HepG2 (cell line): ENCODE results near the gene BABAM1. TPM values are rescaled to one million over a fixed set of nuclear protein-coding genes. Genes with fewer than 3 reads are reported as not detected.
A peak's percentile ranks its signal among the peaks of the same experiment; 100 is the strongest.

ENCODE experiments used
- DRAP1 ChIP-seq: IDR thresholded peaks from 2 replicates; pipeline ENCODE4 v1.6.1; 2016; ENCODE audit warnings: missing genetic modification reagents, missing compliant biosample characterization
- FOXP4 ChIP-seq: sonication (generic); formaldehyde crosslinking; IDR thresholded peaks from 2 replicates; pipeline ENCODE4 v1.4.0; 2020; ENCODE audit warnings: missing genetic modification reagents
- KLF12 ChIP-seq: sonication (generic); formaldehyde crosslinking; IDR thresholded peaks from 2 replicates; pipeline ENCODE4 v1.4.0; 2020; ENCODE audit warnings: missing genetic modification reagents, borderline replicate concordance
- RERE ChIP-seq: IDR thresholded peaks from 2 replicates; pipeline ENCODE4 v1.6.1; 2016; ENCODE audit warnings: low read depth, missing genetic modification reagents, missing compliant biosample characterization
- RNF219 ChIP-seq: sonication (generic); formaldehyde crosslinking; IDR thresholded peaks from 2 replicates; pipeline ENCODE4 v1.5.0; 2020; ENCODE audit warnings: mild to moderate bottlenecking, missing genetic modification reagents
- SP1 ChIP-seq, 2 experiments: fragments of 450-650 bp in 1 of 2; sonication (generic) in 1 of 2; formaldehyde crosslinking in 1 of 2; IDR thresholded peaks; 2 replicates each; pipeline versions ENCODE4 v1.4.0 to v1.6.1; 2016 to 2020; ENCODE audit warnings: missing genetic modification reagents in 1 of 2
- TFDP2 ChIP-seq: sonication (generic); formaldehyde crosslinking; IDR thresholded peaks from 2 replicates; pipeline ENCODE4 v1.4.0; 2020; ENCODE audit warnings: missing genetic modification reagents
- TOPORS ChIP-seq: sonication (generic); formaldehyde crosslinking; IDR thresholded peaks from 2 replicates; pipeline ENCODE4 v1.8.0; 2023; ENCODE audit warnings: mild to moderate bottlenecking, missing genetic modification reagents
- ZBTB3 ChIP-seq: sonication (generic); formaldehyde crosslinking; IDR thresholded peaks from 2 replicates; pipeline ENCODE4 v1.4.0; 2020; ENCODE audit warnings: low read depth, mild to moderate bottlenecking, moderate library complexity, missing genetic modification reagents, borderline replicate concordance
- ZFP91 ChIP-seq: sonication (generic); formaldehyde crosslinking; IDR thresholded peaks from 2 replicates; pipeline ENCODE4 v1.9.0; 2022; ENCODE audit warnings: missing genetic modification reagents, mild to moderate bottlenecking, borderline replicate concordance
- ZNF44 ChIP-seq: sonication (generic); formaldehyde crosslinking; IDR thresholded peaks from 2 replicates; pipeline ENCODE4 v1.5.1; 2020; ENCODE audit warnings: mild to moderate bottlenecking, missing genetic modification reagents
- ZNF644 ChIP-seq: IDR thresholded peaks from 2 replicates; pipeline ENCODE4 v1.6.1; 2016; ENCODE audit warnings: low read depth
- polyA plus RNA-seq, 8 experiments: library from polyadenylated mRNA; depleted of rRNA in 3 of 8; stranded (reverse) in 7 of 8; unstranded in 1 of 8; fragments of >200 nt; fragmentation: Illumina TruSeq in 4 of 8; extraction: Trizol in 4 of 8; gene quantifications; 2 replicates each; pipeline versions ENCODE4 v1.2.1 to v1.2.3, GENCODE V29; 2011 to 2016; ENCODE audit warnings: low read depth in 4 of 8, missing spikeins in 1 of 8, mixed read lengths in 1 of 8; ENCODE audit not compliant: insufficient read depth in 1 of 8
- total RNA-seq, 5 experiments: library from RNA; depleted of rRNA; stranded (reverse); fragments of >200 nt; fragmentation: Illumina TruSeq; extraction: Trizol; gene quantifications; 2 replicates each; pipeline ENCODE4 v1.2.3, GENCODE V29; 2016; ENCODE audit warnings: low read depth in 1 of 5

Gene BABAM1
- total and polyA plus RNA-seq, 2 of the 13 experiments (the other 11 are each of a cell fraction or from before 2014, with no cell fraction given): 70.0 to 82.0 TPM

GRCh38 chr19:17305517-17306284, 38.5 kb downstream of the BABAM1 start, which contains the start of gene MRPL34 (continued):
- TF ChIP-seq RERE (CRISPR knock-in tag) (no peak; the same call in 1 of the 2 replicates), FOXP4 (CRISPR knock-in tag) (no peak), DRAP1 (peak; percentile 80), TFDP2 (CRISPR knock-in tag) (peak; percentile 72), TOPORS (CRISPR knock-in tag) (peak; percentile 26; the same call in 1 of the 2 replicates), SP1 (IDR thresholded peaks at IDR 0.05) (no peak), SP1 (CRISPR knock-in tag; IDR thresholded peaks at IDR 0.05) (no peak; the same call in 1 of the 2 replicates), RNF219 (no peak), ZNF644 (CRISPR knock-in tag) (no peak), KLF12 (CRISPR knock-in tag) (no peak), ZNF44 (CRISPR knock-in tag) (no peak), ZFP91 (CRISPR knock-in tag) (peak; percentile 86; the same call in 1 of the 2 replicates), ZBTB3 (CRISPR knock-in tag) (no peak)
